ENCODE data around the gene KLHL30. TPM values are rescaled to one million over a fixed set of nuclear protein-coding genes. Genes with fewer than 3 reads are reported as not detected.

The KLHL30 gene
- total RNA-seq, 2 experiments from 2014 or later, result 0.09 to 1.9 TPM

GRCh38 chr2:238137885-238138284 lies 583 bp upstream of the KLHL30 start:
- no TSS peak for BruUV-seq (replicated peaks)
- DNase-seq (ENCODE audit: low spot score), result no peak
- H3K27ac ChIP-seq (ENCODE audit: low read depth, low read length, poor library complexity, severe bottlenecking), result no peak overlapping the region
- intact Hi-C loops (cut with micrococcal nuclease; ENCODE audit: unreplicated experiment), result no loop called here
- no peaks in the 10 kb centered on the region for H3K9me2 ChIP-seq (ENCODE audit: insufficient read depth, low read length)
- H3K4me2 ChIP-seq (ENCODE audit: low read length), result no peak overlapping the region
- no peak overlapping the region for H3K4me3 ChIP-seq (ENCODE audit: low read depth, low read length, poor library complexity, severe bottlenecking)
- no peaks in the 10 kb centered on the region for H4K20me1 ChIP-seq (ENCODE audit: insufficient read depth, low read length)
- H3K4me1 ChIP-seq (ENCODE audit: insufficient read depth, low read length, poor library complexity, severe bottlenecking), result peaks cover 16% of the 10 kb centered on the region
- H3K36me3 ChIP-seq (ENCODE audit: insufficient read depth, low read length), result no peaks in the 10 kb centered on the region
- CTCF ChIA-PET (ENCODE audit: unreplicated experiment), result interaction anchor here (0.6 kb wide), 1 partner anchor 355 kb away, joined by 6 read pairs; no protein-coding TSS in a partner anchor
- H3K9me3 ChIP-seq (ENCODE audit: low read length), result no peaks in the 10 kb centered on the region
- no peaks in the 10 kb centered on the region for H3K79me2 ChIP-seq (ENCODE audit: insufficient read depth, low read depth, low read length)
- H2AFZ ChIP-seq (ENCODE audit: low read length), result no peak overlapping the region
- TF ChIP-seq EZH2phosphoT487 (IDR thresholded peaks at IDR 0.05; ENCODE audit: borderline replicate concordance, low read depth, low read length) (no peak), CTCF (conservative IDR thresholded peaks at IDR 0.05; ENCODE audit: low read length) (no peak)
- POLR2A ChIA-PET, result interaction anchor here (0.9 kb wide), 1 partner anchor 29 kb away, joined by 3 read pairs; no protein-coding TSS in a partner anchor

- Histone ChIP-seq H3K9me2 (ENCODE audit: insufficient read depth, low read length) (no peaks in the 10 kb centered on the region), H3K27ac (ENCODE audit: low read depth, low read length, poor library complexity, severe bottlenecking) (no peak overlapping the region), H3K4me3 (ENCODE audit: low read depth, low read length, poor library complexity, severe bottlenecking) (peak overlapping the region; percentile 22), H3K4me1 (ENCODE audit: insufficient read depth, low read length, poor library complexity, severe bottlenecking) (peaks cover 16% of the 10 kb centered on the region), H3K36me3 (ENCODE audit: insufficient read depth, low read length) (no peaks in the 10 kb centered on the region), H3K9me3 (ENCODE audit: low read length) (no peaks in the 10 kb centered on the region), H2AFZ (ENCODE audit: low read length) (peak overlapping the region; percentile 48; the same call in 1 of the 2 replicates), H4K20me1 (ENCODE audit: insufficient read depth, low read length) (no peaks in the 10 kb centered on the region), H3K79me2 (ENCODE audit: insufficient read depth, low read depth, low read length) (no peaks in the 10 kb centered on the region), H3K4me2 (ENCODE audit: low read length) (peak overlapping the region; percentile 51)
- BruUV-seq (replicated peaks), result no TSS peak
- DNase-seq (ENCODE audit: low spot score), result peak; percentile 55
- ChIA-PET POLR2A (interaction anchor here (0.6 to 1.4 kb wide), 3 partner anchors 31 to 217 kb away, joined by 3 to 6 read pairs (median 3); no protein-coding TSS in a partner anchor), CTCF (ENCODE audit: unreplicated experiment) (interaction anchor here (0.7 to 1.3 kb wide), 4 partner anchors 8 to 56 kb away, joined by 3 to 4 read pairs (median 4); no protein-coding TSS in a partner anchor)
- intact Hi-C loops (cut with micrococcal nuclease; ENCODE audit: unreplicated experiment), result loop anchor here (1.0 kb wide), 1 partner anchor 32 kb away; no protein-coding TSS in a partner anchor
- TF ChIP-seq CTCF (conservative IDR thresholded peaks at IDR 0.05; ENCODE audit: low read length) (peak; percentile 89), EZH2phosphoT487 (IDR thresholded peaks at IDR 0.05; ENCODE audit: borderline replicate concordance, low read depth, low read length) (no peak)
Observed at GRCh38 chr2:238139196-238140039, 950 bp downstream of the KLHL30 start.
